H1 (cell line): ENCODE data around the gene CIAO3. TPM values are rescaled to one million over a fixed set of nuclear protein-coding genes. Genes with fewer than 3 reads are reported as not detected.

Source experiments
- CTCF ChIA-PET: fragments of 300-600 bp; sonication (Branson Sonifier 250); formaldehyde crosslinking; loops from one replicate; lab custom pipeline; 2021; ENCODE audit not compliant: partially characterized antibody; lab: Charles Lee
- POLR2A ChIA-PET: fragments of 300-600 bp; sonication (Branson Sonifier 250); formaldehyde crosslinking; loops from one replicate; lab custom pipeline; 2021; ENCODE audit warnings: inconsistent platforms; ENCODE audit not compliant: partially characterized antibody; lab: Charles Lee
- DNase-seq, 2 experiments: peaks; one replicate each; pipeline versions ENCODE4 v3.0.0 to v3.0.0-alpha.2; 2010 to 2022; ENCODE audit warnings: low spot score in 2 of 2, low read depth in 1 of 2, mixed read lengths in 1 of 2
- FAIRE-seq: peaks from 2 replicates; lab custom pipeline; 2011; peaks lifted over from hg19 to GRCh38; lab: Jason Lieb, UNC
- H2AFZ ChIP-seq: 2 replicates; pipeline ENCODE4 v1.8.1; 2012; ENCODE audit warnings: low read length, inconsistent platforms
- H2AK5ac ChIP-seq: 2 replicates; pipeline ENCODE4 v1.6.1; 2013; ENCODE audit warnings: low read depth, low read length
- H2BK120ac ChIP-seq: replicated peaks from 2 replicates; pipeline ENCODE3; 2013; ENCODE audit warnings: low read depth, low read length, inconsistent platforms
- H2BK12ac ChIP-seq: 2 replicates; pipeline ENCODE4 v1.6.1; 2013; ENCODE audit warnings: low read depth, low read length
- H2BK15ac ChIP-seq: 2 replicates; pipeline ENCODE4 v1.6.1; 2013; ENCODE audit warnings: low read length
- H2BK20ac ChIP-seq: 2 replicates; pipeline ENCODE4 v1.6.1; 2013; ENCODE audit warnings: low read length
- H2BK5ac ChIP-seq: 2 replicates; pipeline ENCODE4 v1.6.1; 2013; ENCODE audit warnings: low read depth, low read length
- H3K14ac ChIP-seq: 2 replicates; pipeline ENCODE4 v1.6.1; 2013; ENCODE audit warnings: inconsistent platforms; ENCODE audit not compliant: insufficient read length
- H3K18ac ChIP-seq: 2 replicates; pipeline ENCODE4 v1.6.1; 2013; ENCODE audit warnings: low read length; ENCODE audit errors: extremely low read depth
- H3K23ac ChIP-seq: 2 replicates; pipeline ENCODE4 v1.6.1; 2013; ENCODE audit warnings: inconsistent platforms; ENCODE audit not compliant: insufficient read length
- H3K23me2 ChIP-seq: 2 replicates; pipeline ENCODE4 v1.6.1; 2013; ENCODE audit warnings: low read depth, low read length
- H3K27ac ChIP-seq: 2 replicates; pipeline ENCODE4 v1.6.1; 2011; ENCODE audit warnings: low read depth, low read length, inconsistent platforms
- H3K27me3 ChIP-seq, 4 experiments: replicated peaks in 1 of 4; 1 replicate in 1 of 4; 2 replicates in 3 of 4; pipeline versions ENCODE4 v1.6.1 to v1.8.1; 2011 to 2013; ENCODE audit warnings: low read length in 3 of 4, mild to moderate bottlenecking in 3 of 4, inconsistent platforms in 2 of 4, mixed read lengths in 2 of 4, moderate library complexity in 1 of 4; ENCODE audit not compliant: control insufficient read depth in 3 of 4, insufficient read depth in 3 of 4; ENCODE audit errors: extremely low read depth in 1 of 4
- H3K36me3 ChIP-seq, 4 experiments: 2 replicates each; pipeline versions ENCODE4 v1.6.1 to v1.8.1; 2011 to 2013; ENCODE audit warnings: mild to moderate bottlenecking in 4 of 4, low read length in 3 of 4, moderate library complexity in 2 of 4, control low read depth in 1 of 4, inconsistent platforms in 1 of 4; ENCODE audit not compliant: insufficient read depth in 4 of 4, control insufficient read depth in 2 of 4
- H3K4ac ChIP-seq: replicated peaks from 2 replicates; pipeline ENCODE3; 2013; ENCODE audit warnings: low read length, low read depth, mixed read lengths, inconsistent platforms; ENCODE audit not compliant: insufficient read length
- H3K4me1 ChIP-seq, 4 experiments: replicated peaks in 1 of 4; 1 replicate in 1 of 4; 2 replicates in 3 of 4; pipeline versions ENCODE4 v1.6.1 to v1.8.1; 2011 to 2013; ENCODE audit warnings: low read length in 3 of 4, inconsistent platforms in 2 of 4, mixed read lengths in 1 of 4; ENCODE audit not compliant: insufficient read depth in 4 of 4, control insufficient read depth in 3 of 4
- H3K4me2 ChIP-seq, 2 experiments: 2 replicates each; pipeline versions ENCODE4 v1.6.1 to v1.8.1; 2011 to 2013; ENCODE audit warnings: low read depth in 2 of 2, low read length in 2 of 2, control low read depth in 1 of 2, inconsistent platforms in 1 of 2, mild to moderate bottlenecking in 1 of 2; ENCODE audit not compliant: insufficient read depth in 1 of 2
- H3K4me3 ChIP-seq, 4 experiments: fragments of 200-600, 300-600 bp in 1 of 4; sonication (generic), shearing (Covaris generic), sonication (Bioruptor Twin) in 1 of 4; 2 replicates each; pipeline versions ENCODE4 v1.5.1 to v1.8.1; 2011 to 2016; ENCODE audit warnings: low read length in 4 of 4, low read depth in 3 of 4, control low read depth in 2 of 4, inconsistent platforms in 2 of 4, mild to moderate bottlenecking in 2 of 4, mixed read lengths in 1 of 4, moderate library complexity in 1 of 4; ENCODE audit not compliant: insufficient read depth in 2 of 4; ENCODE audit errors: extremely low read depth in 1 of 4
- H3K56ac ChIP-seq: replicated peaks from 2 replicates; pipeline ENCODE3; 2013; ENCODE audit warnings: low read depth, mild to moderate bottlenecking, mixed read lengths, low read length, inconsistent platforms; ENCODE audit not compliant: insufficient read length
- H3K79me1 ChIP-seq: 2 replicates; pipeline ENCODE4 v1.6.1; 2013; ENCODE audit warnings: low read depth, low read length, control low read depth
- H3K79me2 ChIP-seq, 2 experiments: 2 replicates each; pipeline versions ENCODE4 v1.6.1 to v1.8.1; 2012 to 2013; ENCODE audit warnings: low read length in 2 of 2, mild to moderate bottlenecking in 2 of 2, inconsistent platforms in 1 of 2; ENCODE audit not compliant: insufficient read depth in 2 of 2, control insufficient read depth in 1 of 2
- H3K9ac ChIP-seq, 4 experiments: replicated peaks in 1 of 4; 1 replicate in 1 of 4; 2 replicates in 3 of 4; pipeline versions ENCODE4 v1.6.1 to v1.8.1; 2011 to 2013; ENCODE audit warnings: low read depth in 3 of 4, low read length in 3 of 4, control low read depth in 2 of 4, mild to moderate bottlenecking in 2 of 4, moderate library complexity in 2 of 4, inconsistent platforms in 1 of 4; ENCODE audit errors: extremely low read depth in 1 of 4
- H3K9me3 ChIP-seq, 2 experiments: 2 replicates each; pipeline versions ENCODE4 v1.6.1 to v1.8.1; 2012 to 2013; ENCODE audit warnings: mild to moderate bottlenecking in 2 of 2, moderate library complexity in 2 of 2, control low read depth in 1 of 2, inconsistent platforms in 1 of 2, low read depth in 1 of 2, low read length in 1 of 2, mixed read lengths in 1 of 2; ENCODE audit not compliant: insufficient read depth in 2 of 2
- H4K20me1 ChIP-seq, 2 experiments: replicated peaks in 1 of 2; 2 replicates each; pipeline versions ENCODE3 to v1.8.1; 2011 to 2013; ENCODE audit warnings: inconsistent platforms in 2 of 2, low read length in 2 of 2, mild to moderate bottlenecking in 1 of 2; ENCODE audit not compliant: insufficient read depth in 2 of 2, control insufficient read depth in 1 of 2
- H4K5ac ChIP-seq: 2 replicates; pipeline ENCODE4 v1.6.1; 2013; ENCODE audit warnings: low read length, low read depth, mixed read lengths, inconsistent platforms; ENCODE audit not compliant: insufficient read length
- H4K8ac ChIP-seq: 2 replicates; pipeline ENCODE4 v1.8.0; 2013; ENCODE audit warnings: mild to moderate bottlenecking, moderate library complexity, low read length, inconsistent platforms; ENCODE audit not compliant: insufficient read depth; ENCODE audit errors: extremely low read depth
- H4K91ac ChIP-seq: replicated peaks from 2 replicates; pipeline ENCODE3; 2013; ENCODE audit warnings: low read length, mixed read lengths, inconsistent platforms; ENCODE audit not compliant: insufficient read length
- CBX8 ChIP-seq: fragments of 300-800, 300-1000 bp; sonication (generic); IDR thresholded peaks from 2 replicates; pipeline ENCODE4 v1.7.1; 2016; ENCODE audit warnings: low read depth, low read length, borderline replicate concordance
- EGR1 ChIP-seq: IDR thresholded peaks from 2 replicates; pipeline ENCODE4 v1.6.1; 2011; ENCODE audit warnings: low read depth, low read length, borderline replicate concordance
- GABPA ChIP-seq: IDR thresholded peaks from 2 replicates; pipeline ENCODE4 v1.6.1; 2011; ENCODE audit warnings: mild to moderate bottlenecking, low read length, moderate library complexity, borderline replicate concordance; ENCODE audit not compliant: insufficient read depth
- KDM1A ChIP-seq: fragments of 200-600, 300-600 bp; sonication (generic); IDR thresholded peaks from 2 replicates; pipeline ENCODE4 v1.7.1; 2016; ENCODE audit warnings: mild to moderate bottlenecking, low read length, borderline replicate concordance
- MAFK ChIP-seq: IDR thresholded peaks from 2 replicates; pipeline ENCODE4 v1.6.1; 2012; ENCODE audit warnings: low read depth, mild to moderate bottlenecking, improper control_type of control experiment, low read length
- NANOG ChIP-seq: IDR thresholded peaks from 2 replicates; pipeline ENCODE4 v1.6.1; 2011; ENCODE audit warnings: low read length, low read depth, mild to moderate bottlenecking, inconsistent platforms; ENCODE audit not compliant: insufficient read depth, poor library complexity, severe bottlenecking
- RNF2 ChIP-seq: fragments of 200-900, 300-1000 bp; sonication (generic); IDR thresholded peaks from 2 replicates; pipeline ENCODE4 v1.7.1; 2016; ENCODE audit warnings: borderline replicate concordance, low read depth, mild to moderate bottlenecking, antibody characterized with exemption, low read length; ENCODE audit not compliant: poor library complexity, severe bottlenecking; ENCODE audit errors: missing control alignments
- SP2 ChIP-seq: IDR thresholded peaks from 2 replicates; pipeline ENCODE4 v1.6.1; 2012; ENCODE audit warnings: mild to moderate bottlenecking, low read length, inconsistent platforms
- WGBS, 2 experiments: shearing (Covaris generic) in 1 of 2; methylation state at CpG; one replicate each; pipeline versions ENCODE4 v1.1.6 to v1.1.7; 2013 to 2015; ENCODE audit warnings: low lambda C conversion rate in 2 of 2, mixed read lengths in 2 of 2, inconsistent platforms in 1 of 2, low coverage in 1 of 2, missing lambda C conversion rate in 1 of 2; ENCODE audit not compliant: insufficient replicate concordance in 2 of 2, insufficient coverage in 1 of 2, insufficient read length in 1 of 2; ENCODE audit errors: extremely low coverage in 1 of 2, missing lambda C conversion rate in 1 of 2; 5-methylcytosine and 5-hydroxymethylcytosine counted together
- polyA plus RNA-seq, 7 experiments: library from polyadenylated mRNA; depleted of rRNA in 3 of 7; stranded (reverse) in 5 of 7; unstranded in 2 of 7; fragments of >200 nt in 5 of 7; fragments of 200-250 nt in 2 of 7; gene quantifications; 1 replicate in 5 of 7; 2 replicates in 1 of 7; 4 replicates in 1 of 7; pipeline versions ENCODE4 v1.2.1 to v1.2.3, GENCODE V29; 2011 to 2013; ENCODE audit warnings: missing spikeins in 2 of 7, mixed read lengths in 2 of 7
- total RNA-seq: library from RNA; stranded (reverse); fragmentation: NEBNext Ultra II Directional; extraction: Animal tissue kit (Norgen Biotek cat#: 25700); gene quantifications from 2 replicates; pipeline ENCODE4 v1.2.1, GENCODE V29; 2021
- TF ChIP-seq, protein P1 (sequence below): IDR thresholded peaks from 2 replicates; pipeline ENCODE4 v1.6.1; 2012; ENCODE audit warnings: low read length, inconsistent platforms
- TF ChIP-seq, protein P2 (sequence below): IDR thresholded peaks from 2 replicates; pipeline ENCODE4 v1.6.1; 2011; ENCODE audit warnings: low read length, improper control_type of control experiment

The CIAO3 gene
- total and polyA plus RNA-seq, 2 of the 8 experiments (the other 6 are each of a cell fraction or from before 2014, with no cell fraction given): 20.0 to 20.4 TPM

DNA sequence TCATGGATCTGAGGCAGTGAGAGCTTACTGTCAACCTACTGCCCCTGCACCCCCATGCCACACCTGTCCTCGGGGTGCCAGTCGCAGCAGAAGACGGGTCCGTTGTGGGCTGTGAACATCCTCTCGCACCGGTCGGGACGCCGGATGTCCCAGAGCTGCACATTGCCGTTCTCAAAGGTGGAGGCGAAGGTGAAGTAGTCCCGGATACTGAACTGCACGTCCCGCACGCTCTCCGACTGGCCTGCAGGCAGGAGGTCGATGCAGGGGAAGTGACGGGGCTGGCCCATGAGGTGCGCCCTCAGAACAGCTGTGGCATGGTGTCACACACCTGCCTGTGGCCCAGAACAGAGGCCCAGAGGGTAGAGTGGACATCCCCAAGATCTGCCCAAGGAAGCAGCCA is 53.3 kb downstream of the CIAO3 start:
- H2BK15ac ChIP-seq: no peak overlapping the region
- H3K9me3 ChIP-seq: no peaks in the 10 kb centered on the region
- peaks cover 2 to 19% (median 4%) of the 10 kb centered on the region in 4 experiments; a peak in 5 of 8 replicates for H3K36me3 ChIP-seq
- peaks cover 12% of the 10 kb centered on the region for H3K23me2 ChIP-seq
- H4K91ac ChIP-seq: no peak overlapping the region
- ChIA-PET CTCF (interaction anchor here (0.7 to 6.0 kb wide), 8 partner anchors 8 to 370 kb away, joined by 3 to 75 read pairs (median 8); partner anchors contain the start of genes RHBDL1, RHOT2 and WDR90), POLR2A (interaction anchor here (0.7 to 3.6 kb wide), 10 partner anchors 9 to 99 kb away, joined by 3 to 26 read pairs (median 5); partner anchors contain the start of gene RHBDL1)
- no peak overlapping the region for H3K4me2 ChIP-seq
- H4K20me1 ChIP-seq: peaks cover 2 to 19% of the 10 kb centered on the region in 2 experiments
- 95% methylated on average over 18 of the region's 19 CpGs; no CpG with 5 or more reads in 1 of the 2 experiments for WGBS, 2 experiments
- H3K14ac ChIP-seq: no peak overlapping the region
- DNase-seq (no peak), FAIRE-seq (no peak)
- H3K27me3 ChIP-seq: peaks cover 0 to 11% (median 4%) of the 10 kb centered on the region in 4 experiments; a peak in 5 of 7 replicates
- H2BK5ac ChIP-seq: no peak overlapping the region
- no peak overlapping the region for H2AFZ ChIP-seq
- no peak overlapping the region for H4K5ac ChIP-seq
- H2BK120ac ChIP-seq: no peak overlapping the region
- no peak overlapping the region for H3K4me3 ChIP-seq
- H3K4me1 ChIP-seq: peaks cover 0 to 15% (median 8%) of the 10 kb centered on the region in 4 experiments; a peak in 5 of 7 replicates
- H3K23ac ChIP-seq: no peak overlapping the region
- no peak overlapping the region for H3K9ac ChIP-seq
- no peak overlapping the region for H3K18ac ChIP-seq
- no peak overlapping the region for H4K8ac ChIP-seq
- no peak overlapping the region for H3K27ac ChIP-seq
- peaks cover 4% of the 10 kb centered on the region for H3K79me1 ChIP-seq
- no peak overlapping the region for H2AK5ac ChIP-seq
- H2BK12ac ChIP-seq: no peak overlapping the region
- no peak overlapping the region for H3K56ac ChIP-seq
- no peak overlapping the region for H3K4ac ChIP-seq
- H3K79me2 ChIP-seq: no peaks in the 10 kb centered on the region; a peak in 1 of 4 replicates
- no peak overlapping the region for H2BK20ac ChIP-seq
- TF ChIP-seq KDM1A (no peak), EGR1 (no peak), MAFK (no peak), GABPA (no peak), RNF2 (no peak), CBX8 (no peak), SP2 (no peak), NANOG (no peak)
- TF ChIP-seq, protein P1, sequence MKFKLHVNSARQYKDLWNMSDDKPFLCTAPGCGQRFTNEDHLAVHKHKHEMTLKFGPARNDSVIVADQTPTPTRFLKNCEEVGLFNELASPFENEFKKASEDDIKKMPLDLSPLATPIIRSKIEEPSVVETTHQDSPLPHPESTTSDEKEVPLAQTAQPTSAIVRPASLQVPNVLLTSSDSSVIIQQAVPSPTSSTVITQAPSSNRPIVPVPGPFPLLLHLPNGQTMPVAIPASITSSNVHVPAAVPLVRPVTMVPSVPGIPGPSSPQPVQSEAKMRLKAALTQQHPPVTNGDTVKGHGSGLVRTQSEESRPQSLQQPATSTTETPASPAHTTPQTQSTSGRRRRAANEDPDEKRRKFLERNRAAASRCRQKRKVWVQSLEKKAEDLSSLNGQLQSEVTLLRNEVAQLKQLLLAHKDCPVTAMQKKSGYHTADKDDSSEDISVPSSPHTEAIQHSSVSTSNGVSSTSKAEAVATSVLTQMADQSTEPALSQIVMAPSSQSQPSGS: no peak
- TF ChIP-seq, protein P2, sequence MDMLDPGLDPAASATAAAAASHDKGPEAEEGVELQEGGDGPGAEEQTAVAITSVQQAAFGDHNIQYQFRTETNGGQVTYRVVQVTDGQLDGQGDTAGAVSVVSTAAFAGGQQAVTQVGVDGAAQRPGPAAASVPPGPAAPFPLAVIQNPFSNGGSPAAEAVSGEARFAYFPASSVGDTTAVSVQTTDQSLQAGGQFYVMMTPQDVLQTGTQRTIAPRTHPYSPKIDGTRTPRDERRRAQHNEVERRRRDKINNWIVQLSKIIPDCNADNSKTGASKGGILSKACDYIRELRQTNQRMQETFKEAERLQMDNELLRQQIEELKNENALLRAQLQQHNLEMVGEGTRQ: no peak
